Measurements from ENCODE around the gene LRGUK. TPM values are rescaled to one million over a fixed set of nuclear protein-coding genes. Genes with fewer than 3 reads are reported as not detected.

LRGUK gene
- total RNA-seq, 4 donors from 2014 or later = 0.08 to 0.61 (median 0.39) TPM

GRCh38 chr7:134279336-134279735, 152.2 kb downstream of the LRGUK start:
- Histone ChIP-seq H3K4me1 (no peaks in the 10 kb centered on the region), H3K9me3 (no peaks in the 10 kb centered on the region), H3K4me3 (no peak overlapping the region), H3K27me3 (peaks cover 0 to 15% (median 0%) of the 10 kb centered on the region in 4 donors), H3K36me3 (no peaks in the 10 kb centered on the region), H3K27ac (no peak overlapping the region)
- TF ChIP-seq CTCF (IDR thresholded peaks at IDR 0.05) (no peak), POLR2A (IDR thresholded peaks at IDR 0.05) (no peak)
- intact Hi-C loops (cut with DNase I) = no loop called here
- no peak for DNase-seq
- WGBS, 2 donors = 81 to 88% methylated on average over 3 of the region's 3 CpGs

- H3K4me3 ChIP-seq = no peak overlapping the region
- H3K4me1 ChIP-seq = no peaks in the 10 kb centered on the region
- intact Hi-C loops (cut with DNase I) = no loop called here
- TF ChIP-seq POLR2A (IDR thresholded peaks at IDR 0.05) (no peak), CTCF (IDR thresholded peaks at IDR 0.05) (no peak)
- H3K27ac ChIP-seq = no peak overlapping the region
- DNase-seq = no peak
- peaks cover 0 to 15% (median 0%) of the 10 kb centered on the region in 4 donors for H3K27me3 ChIP-seq
- no peaks in the 10 kb centered on the region for H3K9me3 ChIP-seq
- H3K36me3 ChIP-seq = no peaks in the 10 kb centered on the region
These were observed 152.8 kb downstream of the LRGUK start for GRCh38 chr7:134279898-134280297.

- Histone ChIP-seq H3K27me3 (peaks cover 0 to 15% (median 0%) of the 10 kb centered on the region in 4 donors), H3K27ac (no peak overlapping the region), H3K4me3 (no peak overlapping the region), H3K4me1 (no peaks in the 10 kb centered on the region), H3K36me3 (no peaks in the 10 kb centered on the region), H3K9me3 (no peaks in the 10 kb centered on the region)
- DNase-seq = no peak
- no peak for TF ChIP-seq POLR2A (IDR thresholded peaks at IDR 0.05)
- no peak for TF ChIP-seq CTCF (IDR thresholded peaks at IDR 0.05)
- WGBS, 2 donors = 75 to 80% methylated on average over 2 of the region's 2 CpGs
- intact Hi-C loops (cut with DNase I) = no loop called here
These were observed 153.4 kb downstream of the LRGUK start for GRCh38 chr7:134280508-134280907.

GRCh38 chr7:134284011-134284410, 156.9 kb downstream of the LRGUK start:
- Histone ChIP-seq H3K27me3 (peaks cover 0 to 15% (median 0%) of the 10 kb centered on the region in 4 donors), H3K36me3 (no peaks in the 10 kb centered on the region), H3K4me1 (peaks cover 0 to 4% (median 0%) of the 10 kb centered on the region in 3 donors), H3K9me3 (no peaks in the 10 kb centered on the region), H3K27ac (no peak overlapping the region), H3K4me3 (no peak overlapping the region)
- WGBS, 2 donors = 54 to 55% methylated on average over 6 of the region's 6 CpGs
- DNase-seq = no peak
- intact Hi-C loops (cut with DNase I) = no loop called here
- TF ChIP-seq POLR2A (IDR thresholded peaks at IDR 0.05) = no peak
- TF ChIP-seq CTCF (IDR thresholded peaks at IDR 0.05) = no peak

GRCh38 chr7:134284952-134285351, 157.8 kb downstream of the LRGUK start:
- H3K27me3 ChIP-seq = peaks cover 0 to 15% (median 0%) of the 10 kb centered on the region in 4 donors
- H3K36me3 ChIP-seq = no peaks in the 10 kb centered on the region
- intact Hi-C loops (cut with DNase I) = no loop called here
- no peak for DNase-seq
- no peak overlapping the region for H3K27ac ChIP-seq
- WGBS, 2 donors = 79% methylated on average over 3 of the region's 3 CpGs
- no peak overlapping the region for H3K4me3 ChIP-seq
- peaks cover 0 to 6% (median 0%) of the 10 kb centered on the region in 3 donors for H3K4me1 ChIP-seq
- TF ChIP-seq POLR2A (IDR thresholded peaks at IDR 0.05) (no peak), CTCF (IDR thresholded peaks at IDR 0.05) (no peak)
- no peaks in the 10 kb centered on the region for H3K9me3 ChIP-seq

Data from esophagus squamous epithelium (tissue), 5 donors.